ENCODE results near the gene TARS1. TPM values are rescaled to one million over a fixed set of nuclear protein-coding genes. Genes with fewer than 3 reads are reported as not detected.
A peak's percentile ranks its signal among the peaks of the same experiment; 100 is the strongest.

The TARS1 gene
- total RNA-seq, 1 experiment from 2014 or later, result 171 TPM

GRCh38 chr5:33439905-33440481 lies 772 bp upstream of the TARS1 start:
- DNase-seq (ENCODE audit: low read depth), result peak; percentile 34

DNA sequence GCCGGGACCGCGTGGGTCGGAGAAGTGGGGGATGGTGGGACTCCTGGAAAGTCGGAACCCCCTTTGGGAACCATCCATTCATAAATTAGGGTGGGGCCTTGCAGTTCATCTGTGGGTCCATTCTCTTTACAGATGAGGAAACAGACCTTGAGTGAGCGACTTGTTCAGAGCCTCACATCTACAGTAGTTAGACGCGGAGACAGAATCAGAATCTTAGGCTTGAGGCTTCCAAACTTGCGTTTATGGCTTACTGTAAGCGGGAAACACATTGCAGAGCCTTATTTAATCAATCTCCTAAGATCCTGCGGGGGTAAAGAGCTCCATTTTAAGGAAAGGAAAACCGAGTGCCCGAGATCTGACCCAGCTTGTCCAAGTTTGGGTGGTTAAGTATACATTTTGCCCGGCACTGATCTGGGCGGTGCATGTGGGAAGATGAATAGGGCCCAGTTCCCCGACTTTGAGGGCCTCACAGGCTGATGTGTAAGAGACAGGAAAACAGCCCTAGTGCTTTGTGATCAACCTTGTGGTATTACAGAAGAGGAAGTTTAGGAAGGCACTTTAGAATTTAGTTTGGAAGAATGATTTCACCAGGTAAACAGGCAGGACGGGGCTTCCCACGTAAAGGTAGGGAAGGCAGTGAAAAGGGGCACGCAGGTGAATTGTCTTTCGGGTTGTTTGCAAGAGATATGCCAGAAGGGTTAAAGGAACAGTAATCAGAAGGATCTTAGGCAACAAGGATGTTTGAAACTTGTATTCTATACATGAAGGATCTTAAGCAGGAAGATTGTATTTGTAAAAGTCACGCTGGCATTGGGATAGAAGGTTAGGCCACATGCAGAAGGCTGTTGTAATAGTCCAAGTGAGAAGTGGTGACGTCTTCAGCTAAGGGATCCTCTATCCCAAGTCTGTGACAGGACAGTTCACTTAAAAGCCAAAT lies 744 bp downstream of the TARS1 start:
- peak; percentile 37 for DNase-seq (ENCODE audit: low read depth)

DNA sequence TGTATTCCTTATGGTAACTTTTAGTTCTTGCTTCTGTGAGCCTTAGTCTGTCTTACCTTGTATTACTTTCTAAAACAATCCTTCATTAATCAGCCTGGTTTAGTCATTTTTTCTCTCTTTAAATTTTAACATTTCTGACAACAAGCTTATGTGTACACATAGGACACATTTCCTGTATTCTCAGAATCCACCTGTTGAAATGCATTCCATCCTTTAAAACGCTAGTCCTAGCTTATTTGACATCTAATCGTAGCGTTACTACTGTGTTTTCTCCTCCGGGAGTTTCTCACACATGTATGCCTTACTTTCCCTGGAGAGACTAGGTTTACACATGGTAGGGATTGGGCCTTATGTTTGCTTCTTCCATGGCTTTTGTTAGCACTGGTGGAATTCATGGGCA lies 3.8 kb downstream of the TARS1 start:
- no peak for DNase-seq (ENCODE audit: low read depth)

DNA sequence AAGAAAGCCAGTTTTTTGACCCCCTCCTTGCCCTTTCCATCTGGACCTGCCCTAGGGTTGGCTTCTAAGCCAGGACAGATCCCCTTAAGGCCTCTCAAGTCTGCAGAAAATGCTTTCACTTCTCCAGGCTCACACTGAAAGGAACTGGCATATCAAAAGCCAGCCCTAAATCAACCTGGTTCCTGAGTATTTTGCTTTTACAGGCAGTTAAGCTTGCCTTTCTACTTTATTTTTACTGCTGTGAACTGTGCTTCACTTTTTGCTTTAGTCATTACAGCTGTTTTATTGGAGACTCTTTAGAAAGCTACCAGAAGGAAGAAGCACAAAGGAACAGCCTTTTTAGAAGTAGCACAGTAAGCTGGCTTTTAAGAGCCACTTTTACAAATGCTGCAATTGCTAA lies 5.0 kb downstream of the TARS1 start:
- DNase-seq (ENCODE audit: low read depth), result no peak

GRCh38 chr5:33448118-33448517 lies 7.4 kb downstream of the TARS1 start:
- DNase-seq (ENCODE audit: low read depth), result no peak

GRCh38 chr5:33457126-33457525 lies 16.4 kb downstream of the TARS1 start:
- no peak for DNase-seq (ENCODE audit: low read depth)

DNA sequence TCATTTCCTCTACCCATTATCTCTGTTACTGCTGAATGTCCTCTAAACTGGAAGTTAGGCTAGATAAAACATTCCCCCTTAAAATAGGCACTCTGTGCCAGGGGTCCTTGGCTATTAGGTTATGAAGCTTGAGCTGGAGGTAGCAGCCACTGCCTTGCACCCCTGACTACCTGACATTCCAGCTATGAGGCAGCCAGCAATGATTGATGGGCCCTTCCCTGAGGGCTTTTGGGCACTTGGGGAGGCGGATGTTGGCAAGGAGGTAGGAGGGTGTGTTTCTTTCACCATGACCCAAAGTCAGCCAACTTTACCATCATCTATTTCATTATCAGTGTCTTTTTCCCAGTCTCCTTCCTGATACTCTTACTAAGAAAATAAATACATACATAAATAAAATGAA lies 17.1 kb downstream of the TARS1 start:
- no peak for DNase-seq (ENCODE audit: low read depth)

- no peak for DNase-seq (ENCODE audit: low read depth)
Observed at GRCh38 chr5:33460210-33460609, 19.4 kb downstream of the TARS1 start.

GRCh38 chr5:33462456-33462855 lies 21.7 kb downstream of the TARS1 start:
- no peak for DNase-seq (ENCODE audit: low read depth)

GRCh38 chr5:33465120-33465519 lies 24.4 kb downstream of the TARS1 start:
- DNase-seq (ENCODE audit: low read depth), result no peak

- no peak for DNase-seq (ENCODE audit: low read depth)
Observed at GRCh38 chr5:33468775-33469435, 28.1 kb downstream of the TARS1 start.

DNA sequence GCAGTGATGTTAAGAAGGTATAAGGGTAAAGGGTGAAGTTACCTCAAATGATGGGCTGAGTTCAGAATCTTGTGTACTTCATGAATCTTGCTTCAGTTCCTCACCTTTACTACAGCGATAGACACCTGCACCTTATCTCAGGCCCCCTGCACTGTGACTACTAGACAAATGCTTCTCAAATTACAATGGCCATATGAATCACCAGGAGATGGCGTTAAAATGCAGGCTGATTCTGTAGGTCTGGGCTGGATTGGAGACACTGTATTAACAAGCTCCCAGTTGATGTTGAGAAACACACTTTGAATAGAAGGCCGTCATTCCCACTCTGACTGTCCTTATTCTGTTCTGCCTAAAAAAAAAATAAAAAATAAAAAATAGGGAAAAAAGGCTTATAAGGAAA lies 29.8 kb downstream of the TARS1 start:
- no peak for DNase-seq (ENCODE audit: low read depth)

DNA sequence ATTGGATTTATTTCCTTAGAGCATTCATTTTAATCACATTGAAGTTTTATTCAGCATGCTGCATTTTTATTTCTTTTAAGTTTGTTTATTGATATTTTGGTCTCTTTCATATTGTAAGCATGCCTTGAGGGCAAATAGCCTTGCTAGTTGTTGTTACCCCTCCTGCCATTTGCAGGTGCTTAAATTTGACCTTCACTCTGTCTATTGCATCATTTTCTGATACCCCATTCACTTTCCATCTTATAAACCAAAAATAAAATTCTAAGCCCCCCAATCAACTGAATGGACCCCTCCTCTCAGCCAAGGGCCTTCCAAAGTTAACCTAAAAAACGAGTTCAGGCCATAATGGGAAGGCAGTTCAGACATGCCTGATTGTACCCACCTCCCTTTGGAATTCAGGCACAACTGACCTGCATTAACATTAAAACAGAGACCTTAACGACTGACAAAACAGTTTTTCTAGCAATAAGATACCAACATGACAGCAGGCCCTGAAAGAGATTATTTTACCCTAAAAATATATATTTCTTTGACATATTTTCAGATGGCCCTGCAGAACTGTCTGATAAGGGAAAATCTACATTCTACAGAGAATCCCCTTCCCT lies 32.1 kb downstream of the TARS1 start:
- DNase-seq (ENCODE audit: low read depth), result no peak

GRCh38 chr5:33474004-33474403 lies 33.2 kb downstream of the TARS1 start:
- DNase-seq (ENCODE audit: low read depth), result no peak

- DNase-seq (ENCODE audit: low read depth), result no peak
Observed at GRCh38 chr5:33474931-33475499, 34.2 kb downstream of the TARS1 start.

DNA sequence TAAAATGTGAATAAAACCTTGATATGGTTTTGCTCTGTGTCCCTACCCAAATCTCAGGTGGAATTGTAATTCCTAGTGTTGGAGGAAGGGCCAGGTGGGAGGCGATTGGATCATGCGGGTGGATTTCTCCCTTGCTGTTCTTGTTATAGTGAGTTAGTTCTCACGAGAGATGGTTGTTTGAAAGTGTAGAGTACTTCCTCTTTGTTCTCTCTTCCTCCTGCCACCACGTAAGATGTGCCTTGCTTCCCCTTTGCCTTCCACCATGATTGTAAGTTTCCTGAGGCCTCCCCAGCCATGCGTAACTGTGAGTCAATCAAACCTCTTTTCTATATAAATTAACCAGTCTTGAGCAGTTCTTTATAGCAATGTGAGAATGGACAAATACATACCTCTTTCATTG lies 34.9 kb downstream of the TARS1 start:
- no peak for DNase-seq (ENCODE audit: low read depth)

DNA sequence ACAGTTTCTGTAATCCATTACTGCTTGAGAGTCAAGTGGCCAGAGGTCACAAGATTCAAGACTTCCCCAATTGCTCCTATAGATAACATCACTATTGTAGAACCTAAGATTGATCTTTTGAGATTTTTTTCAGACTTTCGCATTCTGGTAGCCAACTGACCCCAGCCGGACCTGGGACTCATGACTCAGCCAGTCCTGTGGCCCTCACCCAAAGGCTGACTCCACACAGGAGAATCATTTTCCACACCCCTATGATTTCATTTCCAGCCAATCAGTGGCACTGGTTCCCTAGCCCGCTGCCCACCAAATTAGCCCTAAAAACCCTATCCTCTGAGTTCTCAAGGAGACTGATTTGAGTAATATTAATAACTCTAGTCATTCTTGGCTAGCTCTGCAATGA lies 36.2 kb downstream of the TARS1 start:
- no peak for DNase-seq (ENCODE audit: low read depth)

GRCh38 chr5:33477816-33478215 lies 37.1 kb downstream of the TARS1 start:
- no peak for DNase-seq (ENCODE audit: low read depth)

- peak; percentile 56 for DNase-seq (ENCODE audit: low read depth)
Observed at GRCh38 chr5:33479311-33479710, 38.5 kb downstream of the TARS1 start.

DNA sequence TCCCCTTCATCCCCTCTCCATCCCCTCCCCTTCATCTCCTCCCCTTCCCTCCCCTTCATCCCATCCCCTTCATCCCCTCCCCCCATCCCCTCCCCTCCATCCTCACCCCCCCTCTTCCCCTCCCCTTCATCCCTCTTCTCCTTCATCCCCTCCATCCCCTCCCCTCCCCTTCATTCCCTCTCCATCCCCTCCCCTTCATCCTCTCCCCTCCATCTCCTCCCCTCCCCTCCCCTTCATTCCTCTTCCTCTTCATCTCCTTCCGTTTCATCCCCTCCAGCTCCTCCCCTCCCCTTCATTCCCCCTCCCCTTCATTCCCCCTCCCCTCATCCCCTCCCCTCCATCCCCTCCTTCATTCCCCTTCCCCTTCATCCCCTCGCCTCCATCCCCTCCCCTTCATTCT lies 40.1 kb downstream of the TARS1 start:
- no peak for DNase-seq (ENCODE audit: low read depth)

- DNase-seq (ENCODE audit: low read depth), result no peak
Observed at GRCh38 chr5:33482335-33482734, 41.6 kb downstream of the TARS1 start.

- no peak for DNase-seq (ENCODE audit: low read depth)
Observed at GRCh38 chr5:33487236-33487635, 46.5 kb downstream of the TARS1 start.
